Measurements from ENCODE around the gene NPR2.

The NPR2 gene

DNA sequence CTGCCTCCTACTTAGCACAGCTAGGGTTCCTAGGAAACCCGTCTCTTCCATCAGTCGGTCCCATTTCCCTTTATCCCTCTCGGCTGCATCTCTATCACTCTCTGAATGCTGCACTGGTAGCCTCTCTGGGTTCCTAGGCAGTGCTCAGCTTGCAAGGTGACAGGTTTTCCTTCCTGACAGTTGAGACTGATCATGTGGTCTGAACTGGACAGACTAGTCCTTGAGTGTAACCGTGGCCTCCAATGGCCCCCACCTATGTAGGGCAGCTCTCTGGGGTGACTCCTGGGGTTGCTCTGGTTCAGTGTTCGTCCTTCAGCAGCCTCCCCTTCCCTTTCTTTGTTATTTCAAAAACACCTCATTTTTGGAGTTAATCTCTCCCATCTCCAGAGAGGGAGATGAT is 41.4 kb downstream of the NPR2 start:
- no peak for DNase-seq (ENCODE audit: low read depth in 2 of 2)

DNA sequence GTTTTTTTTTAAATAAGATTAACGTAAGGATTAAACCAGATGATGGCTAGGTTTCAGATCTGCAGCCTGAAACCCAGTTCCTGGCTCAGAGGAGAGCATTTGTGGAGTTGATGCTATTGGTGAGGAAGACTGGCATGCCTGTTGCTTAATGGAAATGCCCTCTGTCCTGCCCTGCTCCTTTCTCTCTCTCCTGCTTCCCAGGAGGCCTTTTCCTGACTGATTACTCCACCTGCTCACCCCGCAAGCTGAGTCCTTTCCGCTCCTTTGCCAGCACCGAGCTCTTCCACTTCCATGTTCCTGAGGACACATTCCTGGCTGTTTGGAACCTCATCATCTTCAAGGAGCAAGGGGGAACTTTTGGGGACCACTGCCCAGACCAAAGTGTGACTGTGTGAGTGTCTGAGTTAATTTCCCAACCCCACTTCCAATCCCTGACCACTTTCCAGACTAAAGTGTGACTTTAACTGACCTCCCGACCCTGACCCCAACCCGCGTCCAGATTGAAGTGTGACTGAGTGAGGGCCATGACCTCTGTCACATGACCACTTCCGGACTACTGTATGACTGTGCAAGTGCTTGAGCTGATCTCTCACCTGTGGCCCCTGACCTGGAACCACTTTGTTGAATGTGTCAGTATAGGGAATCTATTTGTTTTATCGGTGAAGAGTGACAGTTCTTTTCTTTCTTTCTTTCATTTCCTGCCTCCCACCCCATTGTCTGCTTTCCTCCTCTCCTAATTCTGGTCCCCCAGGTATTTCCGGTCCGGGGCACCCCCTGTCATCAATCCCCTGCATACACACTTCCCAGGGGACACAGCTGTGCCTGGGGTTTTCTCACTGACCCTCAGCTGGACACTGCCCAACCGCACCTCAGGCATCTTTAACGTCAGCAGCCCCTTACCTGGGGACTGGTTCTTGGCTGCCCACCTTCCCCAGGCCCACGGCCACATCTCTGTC is 43.1 kb downstream of the NPR2 start:
- no peak for DNase-seq (ENCODE audit: low read depth in 2 of 2)

DNA sequence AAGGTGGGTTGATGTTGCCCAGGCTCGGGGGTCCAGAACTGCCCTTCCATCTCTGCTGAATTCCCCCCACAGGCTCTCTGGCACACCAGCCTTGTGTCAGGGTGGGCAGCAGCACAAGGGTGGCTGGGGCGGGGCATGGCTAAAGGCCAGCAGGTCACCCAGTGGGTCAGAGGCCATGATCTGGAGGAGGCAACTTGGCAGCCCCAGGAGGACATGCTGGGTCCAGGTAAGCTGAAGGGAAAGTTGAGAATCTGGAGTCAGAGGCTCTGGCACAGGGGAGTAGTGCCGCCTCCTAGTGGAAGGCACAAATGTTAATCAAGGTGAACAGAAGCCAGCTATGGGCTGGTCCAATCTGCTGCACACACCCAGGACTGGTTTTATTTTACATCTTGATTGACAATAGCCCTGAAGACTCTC is 43.8 kb downstream of the NPR2 start:
- DNase-seq (ENCODE audit: low read depth in 2 of 2): no peak

DNA sequence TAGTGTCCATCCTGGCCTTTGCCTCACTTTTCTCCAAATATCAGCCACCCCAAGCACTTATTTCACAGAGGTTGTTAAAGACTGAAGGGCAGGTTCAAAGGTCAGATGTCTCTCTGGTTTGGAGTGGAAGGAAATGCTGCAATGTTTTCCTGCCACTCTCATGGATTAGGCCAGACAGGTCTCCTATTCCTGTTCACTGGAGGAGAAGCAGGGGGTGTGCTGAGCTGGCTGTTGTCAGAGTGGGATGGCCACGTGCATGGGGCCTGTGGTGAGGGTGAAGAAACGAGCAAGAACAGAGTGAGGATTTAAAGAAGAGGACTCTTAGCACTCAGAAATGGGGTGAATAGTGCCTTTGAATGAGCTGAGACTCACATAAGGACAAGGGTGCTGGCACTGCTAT is 44.4 kb downstream of the NPR2 start:
- DNase-seq (ENCODE audit: low read depth in 2 of 2): no peak

DNA sequence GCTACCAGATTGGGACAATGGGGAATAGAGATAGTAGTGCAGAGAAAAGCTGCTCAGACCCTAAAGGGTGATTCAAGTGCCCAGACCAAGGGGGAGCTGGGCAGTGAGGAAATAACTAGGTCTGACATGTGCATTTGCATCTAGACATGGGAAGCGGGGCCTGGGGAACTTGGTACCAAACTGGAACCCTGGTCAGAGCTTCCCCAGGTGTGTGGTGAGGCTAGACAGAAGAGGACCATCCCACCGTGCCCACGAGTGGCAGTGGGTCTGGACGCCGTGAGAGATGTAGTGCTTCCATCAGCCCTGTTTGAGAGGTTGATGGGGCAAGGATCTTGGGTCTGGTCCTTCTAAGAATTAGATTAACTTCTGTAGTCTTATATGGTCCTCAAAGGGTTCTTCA is 45.2 kb downstream of the NPR2 start:
- DNase-seq (ENCODE audit: low read depth in 2 of 2): no peak

DNA sequence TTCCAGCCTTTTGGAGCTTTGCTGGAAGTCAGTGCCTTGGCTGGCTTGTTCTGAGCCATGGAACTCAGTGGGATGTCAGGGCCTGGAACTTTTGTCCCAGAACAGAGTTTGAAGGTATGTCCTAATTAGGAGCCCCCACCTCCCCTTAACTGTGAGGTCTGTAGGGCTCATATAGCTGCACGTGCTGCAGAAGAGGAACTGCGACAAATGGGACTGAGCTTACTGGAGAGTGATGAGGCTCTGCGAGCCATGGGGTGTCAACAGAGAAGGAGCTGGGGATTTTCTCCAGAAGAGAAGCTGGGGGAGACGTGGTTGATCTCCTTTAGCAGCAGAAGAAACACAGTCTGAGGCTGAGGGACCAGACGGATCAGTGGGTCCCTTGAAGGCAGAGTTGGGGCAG is 48.5 kb downstream of the NPR2 start:
- no peak for DNase-seq (ENCODE audit: low read depth in 2 of 2)

DNA sequence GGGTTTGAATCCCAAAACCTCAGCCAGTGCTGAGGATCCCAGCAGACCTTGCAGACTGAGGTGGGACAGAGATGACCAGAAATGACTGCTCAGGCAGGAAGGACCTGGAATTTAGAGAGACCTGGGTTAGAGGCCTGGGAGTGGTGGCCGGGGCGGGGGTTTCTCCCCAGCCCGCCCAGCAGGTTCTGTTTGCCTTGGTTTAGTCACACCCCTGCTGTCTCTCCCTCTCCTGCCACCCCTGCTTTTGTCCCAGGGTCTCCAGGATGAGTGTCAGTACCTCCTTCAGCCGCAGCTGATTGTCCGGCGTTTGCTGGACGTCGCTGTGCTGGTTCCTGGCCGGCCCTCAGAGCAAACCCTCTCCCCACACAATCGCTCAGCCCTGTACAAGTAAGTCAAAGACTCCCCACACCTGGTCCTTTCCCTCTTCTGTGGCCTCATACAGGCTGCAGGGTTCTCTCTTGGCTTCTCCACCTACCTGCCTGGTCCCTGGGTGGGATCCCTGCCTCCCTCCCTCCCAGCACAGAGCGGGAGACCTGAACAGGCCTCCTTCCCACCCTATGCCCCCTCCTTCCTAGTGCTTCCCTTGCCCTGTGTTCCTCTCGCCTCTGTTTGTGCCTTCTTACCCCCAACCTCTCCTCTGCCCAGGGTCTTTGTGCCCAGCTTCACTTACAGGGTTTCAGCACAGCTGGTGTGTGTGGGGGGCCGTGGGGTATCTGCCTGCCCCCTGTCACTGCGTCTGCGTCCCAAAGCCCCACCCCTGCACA is 49.7 kb downstream of the NPR2 start:
- no peak for DNase-seq (ENCODE audit: low read depth in 2 of 2)

DNA sequence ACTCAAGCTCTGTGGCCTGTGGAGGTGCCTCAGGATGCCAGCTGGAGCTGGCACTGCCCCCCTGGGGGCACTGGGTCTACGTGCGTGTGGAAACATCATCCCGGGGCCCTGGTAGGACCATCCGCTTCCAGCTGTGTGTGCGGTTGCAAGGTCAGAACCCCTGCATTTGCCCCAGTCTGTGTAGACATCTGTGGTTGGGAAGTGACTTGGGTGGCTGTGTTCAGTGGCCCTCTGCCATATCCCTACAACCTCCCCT is 50.2 kb downstream of the NPR2 start:
- no peak for DNase-seq (ENCODE audit: low read depth in 2 of 2)

DNA sequence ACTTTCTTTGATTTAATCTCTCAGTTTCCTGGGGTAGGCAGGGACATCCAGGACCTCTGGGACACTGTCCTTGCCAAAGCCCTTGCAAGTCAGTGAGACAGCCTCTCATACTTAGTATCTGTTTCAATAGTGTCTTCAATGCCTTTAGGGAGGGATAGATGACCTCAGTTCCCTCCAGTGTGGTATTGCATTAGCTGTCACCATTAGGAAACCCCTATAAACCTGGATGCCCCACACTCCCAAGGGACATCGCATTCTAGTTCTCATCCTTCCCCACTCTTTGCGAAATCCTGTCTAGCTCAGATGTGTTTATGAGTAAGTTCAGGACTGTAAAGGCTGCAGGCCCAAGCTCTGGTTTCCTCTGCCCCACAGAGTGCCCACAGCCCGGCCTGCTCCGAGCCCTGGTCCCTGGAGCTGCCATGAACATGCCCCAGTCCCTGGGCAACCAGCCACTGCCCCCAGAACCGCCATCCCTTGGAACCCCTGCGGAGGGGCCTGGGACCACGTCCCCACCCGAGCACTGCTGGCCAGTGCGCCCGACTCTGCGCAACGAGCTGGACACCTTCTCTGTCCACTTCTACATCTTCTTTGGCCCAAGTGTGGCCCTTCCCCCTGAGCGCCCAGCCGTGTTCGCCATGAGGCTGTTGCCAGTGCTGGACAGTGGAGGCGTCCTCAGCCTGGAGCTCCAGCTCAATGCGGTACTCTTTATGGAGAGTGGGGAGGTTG is 50.8 kb downstream of the NPR2 start:
- no peak for DNase-seq (ENCODE audit: low read depth in 2 of 2)

DNA sequence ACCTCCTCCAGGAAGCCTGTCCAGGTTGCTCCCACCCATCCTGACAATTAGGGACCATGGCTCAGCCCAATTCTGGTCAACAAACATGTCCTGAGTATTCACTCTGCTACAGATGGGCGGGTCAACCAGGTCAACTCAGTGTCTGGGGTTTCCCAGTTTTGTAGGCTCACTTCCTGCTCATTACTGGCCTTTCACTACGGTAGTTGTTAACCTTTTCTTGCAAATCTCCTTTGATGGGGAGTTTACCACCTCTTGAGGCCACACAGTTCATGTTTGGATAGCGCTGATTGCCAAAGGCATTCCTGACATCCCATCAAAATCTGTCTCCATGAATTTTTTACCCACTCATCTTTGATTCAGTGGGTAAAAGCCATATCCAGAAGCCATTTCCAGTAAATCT is 51.4 kb downstream of the NPR2 start:
- DNase-seq (ENCODE audit: low read depth in 2 of 2): no peak

DNA sequence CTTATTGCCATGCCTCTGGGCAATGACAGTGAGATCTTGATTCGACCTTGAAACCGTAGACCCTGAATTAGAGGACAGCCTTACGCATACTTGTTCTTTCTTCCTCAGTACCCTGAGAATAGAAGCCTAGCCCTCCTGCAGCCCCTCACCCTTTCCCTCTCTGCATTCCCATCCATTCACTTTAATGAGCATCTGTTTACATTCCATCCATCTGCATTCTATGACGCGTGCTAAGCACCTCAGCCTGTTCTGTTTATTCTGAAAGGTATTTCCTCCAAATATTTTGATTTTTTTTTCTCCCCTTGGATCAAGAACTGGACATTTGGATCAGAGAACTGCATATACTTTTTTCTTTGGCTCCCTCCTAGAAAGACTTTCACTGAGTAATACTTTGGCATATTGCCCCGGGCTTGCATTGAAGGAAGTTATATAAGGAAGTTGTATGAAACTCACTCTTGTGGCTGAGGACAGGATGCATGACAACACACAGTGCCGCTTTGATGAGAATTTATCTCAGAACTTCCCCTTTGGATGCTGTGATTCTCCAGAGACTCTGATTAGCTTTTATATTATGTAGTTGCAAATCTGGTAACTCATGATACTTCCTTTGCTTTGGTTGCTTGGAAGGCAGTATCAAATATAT is 53.4 kb downstream of the NPR2 start:
- no peak for DNase-seq (ENCODE audit: low read depth in 2 of 2)

DNA sequence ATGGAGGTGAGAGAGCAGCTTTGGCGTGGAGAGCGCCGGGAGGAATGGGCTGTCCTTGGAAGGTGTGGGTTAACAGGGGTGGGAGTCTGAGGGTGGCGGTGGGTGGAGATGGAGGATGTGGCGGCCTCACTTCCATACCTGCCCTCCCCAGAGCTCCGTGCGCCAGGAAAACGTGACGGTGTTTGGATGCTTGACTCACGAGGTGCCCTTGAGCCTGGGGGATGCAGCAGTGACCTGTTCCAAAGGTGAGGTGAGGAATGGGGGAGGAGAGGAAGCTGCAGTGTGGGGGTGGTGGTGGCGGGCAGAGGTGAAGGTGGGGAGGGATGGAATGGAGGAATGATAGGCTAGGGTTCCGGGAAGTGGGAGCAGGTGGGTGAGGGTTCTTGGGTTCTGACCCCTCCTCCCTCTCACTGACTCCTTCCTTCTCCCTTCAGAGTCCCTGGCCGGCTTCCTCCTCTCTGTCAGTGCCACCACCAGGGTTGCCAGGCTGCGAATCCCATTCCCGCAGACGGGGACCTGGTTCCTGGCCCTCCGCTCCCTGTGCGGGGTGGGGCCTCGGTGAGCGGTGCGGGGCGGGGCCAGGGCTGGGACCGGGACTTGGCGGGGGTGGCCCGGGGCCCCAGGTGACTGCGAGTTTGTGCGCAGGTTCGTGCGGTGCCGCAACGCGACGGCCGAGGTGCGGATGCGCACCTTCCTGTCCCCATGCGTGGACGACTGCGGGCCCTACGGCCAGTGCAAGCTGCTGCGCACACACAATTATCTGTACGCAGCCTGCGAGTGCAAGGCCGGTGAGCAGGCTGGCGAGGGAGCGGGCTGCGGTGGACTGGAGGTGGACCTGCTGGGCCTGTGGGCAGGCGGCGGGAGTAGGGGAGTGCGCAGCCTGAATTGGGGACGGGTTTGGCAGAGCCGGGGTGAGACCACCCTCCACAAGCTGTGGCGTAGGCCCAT is 54.7 kb downstream of the NPR2 start:
- no peak for DNase-seq (ENCODE audit: low read depth in 2 of 2)

DNA sequence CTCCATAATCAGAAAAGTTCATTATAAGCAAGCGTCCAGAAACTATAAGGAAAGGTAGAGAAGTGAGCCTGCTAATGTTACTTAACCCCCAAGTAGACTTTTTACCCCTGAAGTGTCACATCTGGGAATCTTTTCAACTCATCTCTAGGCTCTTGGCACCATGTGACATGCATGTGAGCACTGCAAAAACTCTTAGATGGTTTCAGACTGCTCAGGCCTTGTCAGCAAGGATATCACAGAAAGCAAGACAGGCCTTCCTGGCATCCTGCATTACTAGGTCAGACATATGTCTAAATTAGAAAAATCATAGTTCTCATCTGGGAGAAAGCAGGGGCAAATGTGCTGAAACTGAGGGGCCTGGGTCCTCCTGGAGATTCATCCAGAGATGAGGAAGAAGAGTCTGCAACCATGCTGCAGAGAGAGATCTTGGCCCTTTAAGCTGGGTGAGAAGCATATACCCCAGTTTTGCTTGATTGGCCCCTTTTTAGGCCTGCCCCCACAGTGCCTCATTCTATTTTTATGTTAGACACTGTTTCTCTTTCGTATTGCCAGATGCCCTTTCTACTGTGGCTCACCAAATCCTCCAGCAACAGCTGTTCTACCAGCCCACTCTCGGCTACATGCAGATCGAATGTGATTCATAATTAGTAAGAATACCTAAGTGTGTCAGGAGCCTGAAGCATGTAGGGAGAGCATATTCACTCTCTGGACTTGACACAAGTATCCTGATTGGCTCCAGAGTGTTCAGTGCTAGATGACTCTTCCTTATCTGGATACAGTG is 56.6 kb downstream of the NPR2 start:
- DNase-seq (ENCODE audit: low read depth in 2 of 2): no peak

DNA sequence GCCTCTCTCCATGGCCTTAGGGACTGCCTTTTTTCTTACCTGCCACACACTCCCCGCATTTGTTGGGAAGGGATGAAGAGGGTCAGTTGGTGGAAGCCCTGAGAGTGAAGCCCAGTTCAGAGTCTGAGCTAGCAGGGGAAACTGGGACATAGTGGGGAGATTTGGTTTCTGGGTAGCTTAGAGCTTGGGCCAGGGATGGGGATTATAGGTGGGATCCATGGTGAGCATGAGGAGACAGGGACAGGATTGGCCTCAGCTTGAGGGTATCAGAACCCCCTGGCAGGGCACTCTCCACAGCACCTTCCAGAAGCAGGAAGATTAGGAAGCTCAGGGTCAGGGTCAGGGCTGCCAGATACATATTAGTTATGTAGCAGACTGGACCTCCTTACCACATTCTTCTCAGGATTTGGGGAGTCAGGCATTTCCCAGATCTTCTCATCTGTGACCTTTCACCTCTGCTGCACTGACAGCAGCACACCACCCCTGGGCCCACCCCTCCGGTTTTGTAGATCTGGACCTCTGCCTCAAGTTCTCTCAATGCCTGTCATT is 61.0 kb downstream of the NPR2 start:
- DNase-seq (ENCODE audit: low read depth in 2 of 2): no peak

DNA sequence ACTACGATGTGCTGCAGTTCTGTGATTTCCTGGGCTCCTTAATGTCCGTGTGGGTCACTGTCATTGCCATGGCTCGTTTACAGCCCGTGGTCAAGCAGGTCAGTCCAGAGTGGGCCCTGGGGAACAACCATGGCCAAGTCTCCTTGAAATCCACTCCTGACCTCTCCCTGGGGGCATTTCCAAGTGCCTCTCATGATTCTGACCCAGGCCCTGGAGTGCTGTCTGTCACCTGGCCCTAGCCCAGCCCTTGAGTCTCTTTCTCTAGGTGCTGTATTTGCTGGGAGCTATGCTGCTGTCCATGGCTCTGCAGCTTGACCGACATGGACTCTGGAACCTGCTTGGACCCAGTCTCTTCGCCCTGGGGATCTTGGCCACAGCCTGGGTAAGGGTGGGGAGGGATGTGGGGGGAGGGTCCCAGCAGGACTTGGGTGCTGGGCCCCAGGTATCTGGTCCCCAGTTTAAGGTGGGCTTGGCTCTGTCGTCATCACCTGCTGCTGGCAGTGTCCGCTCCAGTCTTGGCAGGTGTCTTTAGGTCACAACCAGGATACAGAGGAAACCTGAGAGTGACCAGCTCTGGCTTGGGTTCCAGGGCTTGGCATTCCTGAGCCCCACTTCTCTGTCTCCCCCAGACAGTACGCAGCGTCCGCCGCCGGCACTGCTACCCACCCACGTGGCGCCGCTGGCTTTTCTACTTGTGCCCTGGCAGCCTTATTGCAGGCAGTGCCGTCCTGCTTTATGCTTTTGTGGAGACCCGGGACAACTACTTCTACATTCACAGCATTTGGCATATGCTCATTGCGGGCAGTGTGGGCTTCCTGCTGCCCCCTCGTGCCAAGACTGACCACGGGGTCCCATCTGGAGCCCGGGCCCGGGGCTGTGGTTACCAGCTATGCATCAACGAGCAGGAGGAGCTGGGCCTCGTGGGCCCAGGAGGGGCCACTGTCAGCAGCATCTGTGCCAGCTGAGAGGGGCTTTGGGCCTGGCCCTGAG is 61.8 kb downstream of the NPR2 start:
- DNase-seq (ENCODE audit: low read depth in 2 of 2): no peak

DNA sequence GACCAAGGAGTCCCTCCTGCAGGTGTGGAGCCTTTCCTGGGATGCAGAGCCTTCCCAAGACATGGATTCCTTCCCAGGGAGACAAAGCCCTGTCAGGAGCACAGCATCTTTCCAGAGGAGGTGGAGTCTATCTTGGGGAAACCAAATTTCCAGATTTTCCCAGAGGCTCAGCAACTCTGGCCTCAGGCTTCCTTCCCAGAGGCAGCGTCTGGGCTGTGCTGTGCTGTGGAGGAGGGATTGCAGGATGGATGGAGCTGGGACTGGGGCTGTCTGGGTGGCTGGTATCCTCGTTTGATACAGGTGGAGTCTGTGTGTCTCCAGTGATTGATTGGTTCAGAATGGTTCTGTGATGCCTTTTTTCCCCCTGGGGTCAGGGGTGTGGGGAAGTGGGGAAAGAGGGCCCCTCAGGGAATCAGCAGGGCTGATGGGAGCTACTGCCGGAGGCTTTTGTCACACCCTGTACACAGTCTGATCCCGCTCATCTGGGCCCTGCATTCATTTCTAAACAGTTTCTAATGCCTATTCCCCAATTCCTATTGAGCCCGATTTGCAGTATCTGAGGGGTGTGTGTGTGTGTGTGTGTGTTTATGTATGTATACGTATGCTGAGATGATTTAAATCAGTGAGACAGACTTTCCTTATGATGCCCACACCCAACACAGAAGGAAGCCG is 62.8 kb downstream of the NPR2 start:
- no peak for DNase-seq (ENCODE audit: low read depth in 2 of 2)

DNA sequence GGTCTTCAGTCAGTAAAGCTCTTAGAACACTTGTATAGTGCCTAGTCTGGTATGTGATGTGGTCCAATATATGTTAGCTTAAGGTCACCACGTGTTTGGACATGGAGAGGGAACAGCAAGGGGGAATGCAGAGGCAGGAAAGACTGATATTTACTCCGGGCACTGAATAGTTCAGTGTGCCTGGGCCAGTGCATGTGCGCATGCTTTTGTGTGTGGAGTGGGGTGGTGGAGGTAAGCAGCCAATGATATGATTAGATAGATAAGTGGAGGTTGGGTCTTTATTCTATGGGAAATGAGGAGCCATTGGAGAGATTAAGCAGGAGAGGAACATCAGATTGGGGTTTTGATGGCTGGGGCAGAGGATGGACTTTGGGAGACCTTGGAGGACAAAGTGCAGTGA is 64.8 kb downstream of the NPR2 start:
- DNase-seq (ENCODE audit: low read depth in 2 of 2): no peak

DNA sequence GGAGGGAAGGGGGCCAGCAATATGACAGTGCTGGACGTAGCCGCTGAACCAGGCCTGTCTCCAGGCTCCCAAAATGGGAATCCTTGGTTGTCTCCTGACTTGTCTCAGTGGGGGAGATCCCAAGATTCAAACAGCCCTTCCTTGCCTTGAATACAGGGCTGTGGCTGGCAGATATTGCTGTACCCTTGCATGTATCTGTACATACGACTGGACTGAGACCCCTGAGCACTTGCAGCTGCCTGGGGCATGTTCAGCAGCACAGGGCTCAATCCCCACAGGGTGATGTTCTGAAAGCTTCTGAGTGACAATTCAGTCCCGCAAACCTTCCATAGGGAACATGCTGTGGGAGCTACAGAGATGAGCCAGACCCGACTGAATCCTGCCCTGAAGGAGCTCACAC is 65.5 kb downstream of the NPR2 start:
- DNase-seq (ENCODE audit: low read depth in 2 of 2): no peak

All from activated CD4-positive, alpha-beta T cell treated with anti-CD3 and anti-CD28 coated beads for 24 hours (primary cell).